GM21619 (cell line): ENCODE data around the gene DUSP2.
A peak's percentile ranks its signal among the peaks of the same experiment; 100 is the strongest.
"Not testable (repeated sequence)": the region's sequence is repeated elsewhere in the genome, so short reads cannot be mapped to it uniquely, and the experiment has no call there.

ENCODE experiments used
- ATAC-seq: cut with Tn5 transposase; IDR thresholded peaks from one replicate; pipeline ENCODE4 v1.9.1; 2021; ENCODE audit not compliant: unreplicated experiment

DUSP2 gene

DNA sequence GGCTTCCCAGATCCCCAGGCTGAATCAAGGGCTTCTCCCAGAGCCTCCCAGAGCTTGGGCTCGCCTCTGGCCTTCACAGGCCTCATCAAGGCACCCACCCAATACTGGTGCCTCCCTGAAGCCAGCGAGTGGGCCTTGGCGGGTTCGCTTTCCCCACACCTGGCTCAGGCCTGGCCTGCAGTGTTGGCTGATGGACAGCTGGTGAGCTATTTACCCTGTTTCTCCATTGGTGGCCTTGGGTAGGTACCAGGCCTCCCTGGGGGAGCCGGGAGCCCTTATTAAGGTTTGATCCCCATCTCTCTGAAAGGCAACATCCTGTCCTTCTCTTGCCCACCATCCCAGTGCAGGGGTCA, 18.2 kb upstream of the DUSP2 start:
- no peak for ATAC-seq

DNA sequence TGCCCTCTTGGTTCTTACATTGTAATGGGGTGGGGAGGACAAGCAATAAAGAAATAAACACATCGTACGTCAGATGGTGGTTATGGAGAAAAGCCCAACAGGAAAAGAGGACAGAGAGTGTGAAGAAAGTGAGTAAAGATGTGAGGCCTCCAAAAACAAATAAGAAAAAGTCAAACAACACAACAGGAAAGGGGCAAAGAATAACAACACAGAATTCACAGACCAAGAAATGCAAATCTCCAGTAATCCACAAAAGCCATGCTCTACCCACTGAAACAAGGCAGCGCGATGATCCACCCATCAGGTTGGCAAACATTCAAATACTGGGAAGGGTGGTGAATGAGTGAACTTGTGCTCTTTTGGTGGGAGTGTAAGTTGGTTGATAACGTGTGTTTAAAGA, 16.7 kb upstream of the DUSP2 start:
- ATAC-seq: no peak

DNA sequence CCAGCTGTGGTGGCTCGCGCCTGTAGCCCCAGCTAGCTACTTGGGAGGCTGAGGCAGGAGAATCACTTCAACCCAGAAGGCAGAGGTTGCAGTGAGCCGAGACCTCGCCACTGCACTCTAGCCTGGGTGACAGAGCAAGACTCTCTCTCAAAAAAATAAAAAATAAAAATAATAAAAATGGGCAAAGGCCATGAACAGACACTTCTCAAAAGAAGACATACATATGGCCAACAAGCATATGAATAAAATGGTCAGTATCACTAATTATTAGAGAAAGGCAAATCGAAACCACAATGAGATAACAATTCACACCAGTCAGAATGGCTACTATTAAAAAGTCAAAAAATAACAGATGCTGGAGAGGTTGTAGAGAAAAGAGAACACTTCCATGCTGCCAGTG, 15.1 kb upstream of the DUSP2 start:
- ATAC-seq: not testable (repeated sequence)

GRCh38 chr2:96159084-96159830, 14.0 kb upstream of the DUSP2 start:
- ATAC-seq: no peak

DNA sequence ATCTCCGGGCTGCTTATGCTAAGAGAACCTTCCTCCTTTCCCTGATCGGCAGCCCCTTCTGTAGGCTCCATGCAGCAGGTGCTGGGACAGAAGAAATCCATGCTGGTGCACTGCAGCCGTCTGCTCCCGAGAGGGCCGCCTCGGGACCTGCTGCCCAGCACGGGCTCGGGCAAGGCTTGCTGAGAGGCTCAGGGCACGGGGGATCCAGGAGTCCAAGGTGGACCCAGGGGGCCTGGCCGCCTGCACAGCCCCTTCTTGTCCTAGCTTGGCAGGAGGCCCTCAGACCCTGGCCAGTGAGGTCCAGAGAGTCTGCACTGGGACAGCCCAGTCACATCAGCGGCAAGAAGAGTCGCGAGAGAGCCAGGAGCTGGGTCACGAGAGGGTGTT, 13.3 kb upstream of the DUSP2 start:
- ATAC-seq: no peak

- ATAC-seq: peak; percentile 59
Measured at GRCh38 chr2:96157649-96158553, 12.7 kb upstream of the DUSP2 start.

DNA sequence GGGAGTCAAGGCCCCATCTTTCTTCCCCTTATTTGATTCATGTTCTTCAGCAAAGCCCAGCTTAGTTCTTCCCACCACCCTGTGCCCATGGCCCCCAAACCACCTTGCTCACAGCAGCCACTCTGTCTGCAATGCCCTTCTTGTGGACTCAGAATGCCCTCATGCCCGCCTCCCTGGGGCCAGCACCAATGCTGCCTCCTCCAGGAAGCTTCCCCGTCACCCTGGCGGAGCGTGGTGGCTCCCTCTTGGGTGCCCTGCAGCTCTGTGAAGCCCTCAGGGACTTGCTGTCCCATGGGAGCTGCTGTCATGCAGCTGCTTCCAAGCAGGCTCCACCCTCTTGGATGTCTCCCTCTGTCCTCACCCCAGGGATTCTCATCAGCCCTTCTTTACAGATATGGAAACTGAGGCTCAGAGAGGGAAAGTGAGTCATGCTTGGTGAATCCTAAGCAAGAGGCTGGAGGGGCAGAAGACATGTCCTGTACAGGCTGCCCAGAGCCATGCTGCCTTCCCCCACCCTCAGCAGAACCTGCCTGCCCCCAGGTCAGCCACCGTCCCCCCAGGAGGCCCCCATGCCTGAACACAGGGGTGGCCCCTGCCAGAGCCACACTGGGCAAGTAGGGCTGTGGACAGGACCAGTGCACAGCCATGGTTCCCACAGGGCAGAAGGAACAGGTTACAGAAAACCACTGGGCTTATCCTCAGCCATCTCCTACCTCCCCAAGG, 11.8 kb upstream of the DUSP2 start:
- peak; percentile 34 for ATAC-seq

DNA sequence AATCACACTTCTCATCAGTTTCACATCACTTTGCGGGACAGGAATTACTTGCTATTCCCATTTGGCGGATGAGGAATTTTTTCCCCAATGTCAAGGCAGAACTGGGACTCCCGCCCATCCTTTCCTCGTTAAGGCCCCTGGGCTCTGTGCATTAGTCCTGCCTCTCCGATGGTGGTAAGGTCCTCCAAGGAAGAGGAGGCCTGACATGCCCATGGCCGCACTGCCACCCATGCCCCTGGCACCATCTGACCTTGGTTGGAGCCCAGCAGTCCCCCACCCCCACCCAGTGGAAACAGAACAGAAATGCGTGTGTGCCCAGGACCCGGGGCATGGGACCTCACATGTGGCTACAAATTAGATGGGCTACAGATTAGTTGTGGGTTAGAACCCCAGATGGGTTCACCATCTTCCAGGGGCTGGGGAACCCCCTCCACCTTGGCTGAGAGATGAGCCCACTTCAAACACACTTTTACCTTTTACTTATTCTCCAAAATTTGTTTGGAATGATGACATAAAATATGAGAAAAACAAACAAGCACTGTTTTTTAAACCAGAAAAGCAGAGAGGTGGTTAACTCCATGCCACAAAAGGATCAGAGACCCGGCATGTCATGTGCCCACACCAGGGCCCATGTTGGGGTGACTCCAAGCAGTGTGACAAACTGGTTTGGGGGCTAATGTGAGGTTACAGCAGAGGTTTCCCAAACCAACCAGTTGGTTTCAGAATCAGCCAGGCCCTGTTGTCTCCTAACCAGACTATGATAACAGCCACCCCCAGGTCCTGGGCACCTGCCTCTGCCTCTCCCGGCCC, 11.0 kb upstream of the DUSP2 start:
- ATAC-seq: no peak

- ATAC-seq: no peak
Measured at GRCh38 chr2:96154506-96155380, 9.5 kb upstream of the DUSP2 start.

GRCh38 chr2:96153991-96154431, 8.8 kb upstream of the DUSP2 start:
- ATAC-seq: no peak

- ATAC-seq: no peak
Measured at GRCh38 chr2:96153291-96153713, 8.1 kb upstream of the DUSP2 start.

GRCh38 chr2:96152304-96153161, 7.3 kb upstream of the DUSP2 start:
- ATAC-seq: no peak

DNA sequence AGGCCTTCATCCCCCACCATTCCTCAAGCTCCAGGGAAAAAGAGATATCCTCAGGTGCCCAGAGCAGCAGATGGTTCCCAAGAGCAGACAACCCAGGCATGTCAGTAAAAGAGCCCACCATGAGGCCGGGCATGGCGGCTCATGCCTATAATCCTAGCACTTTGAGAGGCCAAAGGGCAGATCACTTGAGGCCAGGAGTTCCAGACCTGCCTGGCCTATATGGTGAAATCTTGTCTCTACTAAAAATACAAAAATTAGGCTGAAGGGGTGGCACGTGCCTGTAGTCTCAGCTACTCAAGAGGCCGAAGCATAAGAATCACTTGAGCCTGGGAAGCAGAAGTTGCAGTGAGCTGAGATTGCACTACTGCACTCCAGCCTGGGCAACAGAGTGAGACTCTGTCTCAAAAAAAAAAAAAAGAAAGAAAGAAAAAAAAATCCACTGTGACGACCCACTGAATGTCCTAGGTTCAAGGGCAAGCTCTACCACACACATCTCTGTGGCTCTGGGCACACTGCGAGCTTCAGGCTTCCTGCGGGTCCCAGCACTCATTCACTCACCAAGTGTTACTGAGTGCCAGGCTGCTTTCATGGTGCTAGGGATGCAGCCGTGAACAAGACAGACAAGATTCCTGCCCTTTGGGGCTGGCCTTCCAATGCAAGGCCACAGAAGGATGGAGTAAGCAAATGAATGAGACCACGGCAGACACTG, 6.5 kb upstream of the DUSP2 start:
- no peak for ATAC-seq

DNA sequence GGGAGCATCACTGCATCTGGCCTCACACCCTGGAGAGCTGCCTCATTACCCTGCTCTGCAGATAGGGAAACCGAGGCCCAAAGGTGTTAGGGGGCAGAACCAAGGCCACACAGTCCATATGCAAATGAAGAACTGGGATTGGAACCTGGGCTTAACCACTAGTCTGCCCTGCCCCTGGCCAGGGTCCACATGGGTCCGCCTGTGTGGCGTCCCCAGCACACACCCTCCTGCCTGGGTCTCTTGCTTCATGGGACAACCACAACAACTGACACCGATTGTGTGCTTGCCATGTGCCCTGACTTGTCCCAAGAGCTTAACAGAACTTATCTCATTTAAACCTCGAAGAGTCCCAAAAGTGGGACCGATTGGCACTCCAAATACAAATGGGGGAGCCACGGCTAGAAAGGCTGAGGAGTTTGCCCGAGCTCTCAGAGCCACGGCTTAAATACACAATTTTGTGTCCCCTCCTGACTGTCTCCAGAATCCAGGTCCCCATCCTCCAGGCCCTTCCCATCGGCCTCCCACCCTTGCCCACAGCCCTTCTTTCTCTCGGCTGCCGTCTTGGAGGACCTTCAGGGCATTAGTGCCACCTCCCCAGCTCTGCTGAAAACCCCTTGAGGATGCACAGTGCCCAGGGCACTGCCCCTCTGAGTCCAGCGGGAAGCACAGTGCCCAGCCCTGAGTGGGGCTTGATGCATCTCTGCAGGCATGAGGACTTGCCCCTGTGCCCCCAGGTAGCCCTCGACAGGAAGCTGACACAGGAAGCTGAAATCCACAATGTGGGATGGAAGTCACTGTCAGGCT, 5.8 kb upstream of the DUSP2 start:
- ATAC-seq: no peak

DNA sequence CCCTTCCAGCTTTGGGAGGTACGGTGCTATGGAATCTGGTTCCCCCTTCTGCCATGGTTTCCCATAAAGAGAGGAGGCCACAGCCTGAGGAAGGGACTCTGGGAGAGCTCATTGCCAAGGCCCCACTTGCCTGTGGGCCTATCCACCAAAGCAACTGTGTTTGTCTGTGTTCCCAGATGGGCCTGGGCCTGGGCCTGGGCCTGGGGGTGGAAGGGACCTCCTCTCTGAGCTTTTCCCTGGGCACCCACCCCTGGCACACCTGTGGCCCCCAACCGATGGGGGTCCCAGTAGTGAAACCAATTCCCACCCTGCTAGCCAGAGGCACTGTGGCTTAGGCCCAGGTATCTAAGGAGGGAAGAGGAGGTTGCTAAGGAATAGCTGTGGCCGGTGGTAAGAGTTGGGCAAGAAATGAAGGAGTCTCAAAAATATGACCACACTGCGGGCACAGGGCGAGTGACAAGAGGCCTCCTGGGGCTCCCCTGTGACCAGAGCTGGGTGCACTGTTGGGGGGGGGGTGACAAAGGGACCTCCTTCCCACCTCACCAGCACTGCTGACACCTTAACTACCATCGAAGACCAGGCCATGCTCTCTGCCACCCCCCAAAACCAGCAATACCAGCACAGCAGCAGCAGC, 4.9 kb upstream of the DUSP2 start:
- no peak for ATAC-seq

- ATAC-seq: peak; percentile 38
Measured at GRCh38 chr2:96148410-96149217, 3.4 kb upstream of the DUSP2 start.
